WTC11 (cell line): ENCODE data around the gene MRPS22. TPM values are rescaled to one million over a fixed set of nuclear protein-coding genes. Genes with fewer than 3 reads are reported as not detected.

Source experiments
- ATAC-seq: fragments of 200-7000 bp; cut with Tn5 transposase; 2 replicates; pipeline ENCODE4 v1.10.0; 2021; ENCODE audit warnings: mild to moderate bottlenecking, moderate library complexity
- CTCF ChIA-PET: fragments of 300-600 bp; sonication (Branson Sonifier 250); formaldehyde crosslinking; loops from one replicate; lab custom pipeline; 2021; ENCODE audit warnings: antibody characterized with exemption; lab: Charles Lee
- POLR2A ChIA-PET: fragments of 350-600 bp; sonication (Branson Sonifier 250); formaldehyde crosslinking; loops from one replicate; lab custom pipeline; 2021; ENCODE audit warnings: antibody characterized with exemption; lab: Charles Lee
- DNase-seq: peaks from one replicate; pipeline ENCODE4 v3.0.0; 2021; ENCODE audit warnings: low spot score
- H3K27ac Mint-ChIP-seq: 2 replicates; pipeline ENCODE4 v1.8.0; 2021; ENCODE audit warnings: mixed read lengths
- H3K27me3 Mint-ChIP-seq: 2 replicates; pipeline ENCODE4 v1.8.0; 2021; ENCODE audit warnings: low read depth, mild to moderate bottlenecking, moderate library complexity, mixed read lengths
- H3K36me3 Mint-ChIP-seq: 2 replicates; pipeline ENCODE4 v1.8.0; 2021; ENCODE audit warnings: mixed read lengths
- H3K4me1 Mint-ChIP-seq: 2 replicates; pipeline ENCODE4 v1.8.0; 2022; ENCODE audit warnings: mixed read lengths
- H3K4me3 Mint-ChIP-seq: 2 replicates; pipeline ENCODE4 v1.8.0; 2021; ENCODE audit warnings: mild to moderate bottlenecking, moderate library complexity, mixed read lengths
- H3K9me3 Mint-ChIP-seq: 2 replicates; pipeline ENCODE4 v1.8.0; 2021; ENCODE audit warnings: mixed read lengths
- ATF6 ChIP-seq: sonication (generic); formaldehyde crosslinking; IDR thresholded peaks from 2 replicates; pipeline ENCODE4 v1.8.1; 2023; ENCODE audit warnings: mild to moderate bottlenecking, missing genetic modification reagents
- CBFB ChIP-seq: sonication (generic); formaldehyde crosslinking; IDR thresholded peaks from 2 replicates; pipeline ENCODE4 v1.8.1; 2022; ENCODE audit warnings: mild to moderate bottlenecking, low read depth, missing genetic modification reagents
- CREB1 ChIP-seq: sonication (generic); formaldehyde crosslinking; IDR thresholded peaks from 2 replicates; pipeline ENCODE4 v1.8.0; 2023; ENCODE audit warnings: mild to moderate bottlenecking, missing genetic modification reagents
- CREM ChIP-seq: sonication (generic); formaldehyde crosslinking; IDR thresholded peaks from 2 replicates; pipeline ENCODE4 v1.8.1; 2022; ENCODE audit warnings: mild to moderate bottlenecking, missing genetic modification reagents, moderate library complexity
- E2F1 ChIP-seq: sonication (generic); formaldehyde crosslinking; IDR thresholded peaks from 2 replicates; pipeline ENCODE4 v1.8.0; 2022; ENCODE audit warnings: mild to moderate bottlenecking, missing genetic modification reagents
- E2F5 ChIP-seq: sonication (generic); formaldehyde crosslinking; IDR thresholded peaks from 2 replicates; pipeline ENCODE4 v1.8.1; 2022; ENCODE audit warnings: mild to moderate bottlenecking, moderate library complexity, missing genetic modification reagents
- ELF4 ChIP-seq: sonication (generic); formaldehyde crosslinking; IDR thresholded peaks from 2 replicates; pipeline ENCODE4 v1.8.1; 2022; ENCODE audit warnings: low read depth, mild to moderate bottlenecking, moderate library complexity, missing genetic modification reagents
- EMX1 ChIP-seq: fragments of 250-450 bp; sonication (Bioruptor Pico); IDR thresholded peaks from 2 replicates; pipeline ENCODE4 v1.8.0; 2021; ENCODE audit warnings: mild to moderate bottlenecking
- FOXJ3 ChIP-seq: sonication (generic); formaldehyde crosslinking; IDR thresholded peaks from 2 replicates; pipeline ENCODE4 v1.9.0; 2021; ENCODE audit warnings: missing genetic modification reagents, mild to moderate bottlenecking, borderline replicate concordance
- FOXP1 ChIP-seq: sonication (generic); formaldehyde crosslinking; IDR thresholded peaks from 2 replicates; pipeline ENCODE4 v1.8.0; 2022; ENCODE audit warnings: missing genetic modification reagents, mild to moderate bottlenecking, moderate library complexity, borderline replicate concordance
- IRF1 ChIP-seq: sonication (generic); formaldehyde crosslinking; IDR thresholded peaks from 2 replicates; pipeline ENCODE4 v1.8.0; 2023; ENCODE audit warnings: missing genetic modification reagents
- NFE2L1 ChIP-seq: sonication (generic); formaldehyde crosslinking; IDR thresholded peaks from 2 replicates; pipeline ENCODE4 v1.8.1; 2023; ENCODE audit warnings: missing genetic modification reagents
- NFYB ChIP-seq: sonication (generic); formaldehyde crosslinking; conservative IDR thresholded peaks from 2 replicates; pipeline ENCODE4 v1.8.0; 2022; ENCODE audit warnings: low read depth, missing genetic modification reagents
- NR3C1 ChIP-seq: sonication (generic); formaldehyde crosslinking; conservative IDR thresholded peaks from 2 replicates; pipeline ENCODE4 v1.8.1; 2023; ENCODE audit warnings: low read depth, mild to moderate bottlenecking, missing genetic modification reagents
- SMAD4 ChIP-seq: sonication (generic); formaldehyde crosslinking; IDR thresholded peaks from 2 replicates; pipeline ENCODE4 v1.8.0; 2022; ENCODE audit warnings: mild to moderate bottlenecking, missing genetic modification reagents
- SP1 ChIP-seq: sonication (generic); formaldehyde crosslinking; conservative IDR thresholded peaks from 2 replicates; pipeline ENCODE4 v1.8.1; 2022; ENCODE audit warnings: missing genetic modification reagents
- ZNF121 ChIP-seq: sonication (generic); formaldehyde crosslinking; IDR thresholded peaks from 2 replicates; pipeline ENCODE4 v1.8.0; 2023; ENCODE audit warnings: missing genetic modification reagents
- ZNF219 ChIP-seq: sonication (generic); formaldehyde crosslinking; IDR thresholded peaks from 2 replicates; pipeline ENCODE4 v1.8.0; 2023; ENCODE audit warnings: missing genetic modification reagents, mild to moderate bottlenecking, borderline replicate concordance
- ZNF396 ChIP-seq: fragments of 250-450 bp; sonication (Bioruptor Pico); IDR thresholded peaks from 2 replicates; pipeline ENCODE4 v1.8.0; 2021; ENCODE audit warnings: mild to moderate bottlenecking, moderate library complexity, borderline replicate concordance
- total RNA-seq: library from RNA; stranded (reverse); gene quantifications from 3 replicates; pipeline ENCODE4 v1.2.3, GENCODE V29; 2021
- TF ChIP-seq, protein P1 (sequence below): sonication (generic); formaldehyde crosslinking; IDR thresholded peaks from 2 replicates; pipeline ENCODE4 v1.8.1; 2022; ENCODE audit warnings: missing genetic modification reagents, borderline replicate concordance
- TF ChIP-seq, protein P2 (sequence below): sonication (generic); formaldehyde crosslinking; IDR thresholded peaks from 2 replicates; pipeline ENCODE4 v1.8.0; 2022; ENCODE audit warnings: mild to moderate bottlenecking, missing genetic modification reagents

Gene MRPS22
- total RNA-seq, 1 experiment from 2014 or later = 44.6 TPM

GRCh38 chr3:139297588-139298311 lies 46.1 kb upstream of the MRPS22 start:
- H3K36me3 Mint-ChIP-seq = no peaks in the 10 kb centered on the region
- no peak for ATAC-seq

DNA sequence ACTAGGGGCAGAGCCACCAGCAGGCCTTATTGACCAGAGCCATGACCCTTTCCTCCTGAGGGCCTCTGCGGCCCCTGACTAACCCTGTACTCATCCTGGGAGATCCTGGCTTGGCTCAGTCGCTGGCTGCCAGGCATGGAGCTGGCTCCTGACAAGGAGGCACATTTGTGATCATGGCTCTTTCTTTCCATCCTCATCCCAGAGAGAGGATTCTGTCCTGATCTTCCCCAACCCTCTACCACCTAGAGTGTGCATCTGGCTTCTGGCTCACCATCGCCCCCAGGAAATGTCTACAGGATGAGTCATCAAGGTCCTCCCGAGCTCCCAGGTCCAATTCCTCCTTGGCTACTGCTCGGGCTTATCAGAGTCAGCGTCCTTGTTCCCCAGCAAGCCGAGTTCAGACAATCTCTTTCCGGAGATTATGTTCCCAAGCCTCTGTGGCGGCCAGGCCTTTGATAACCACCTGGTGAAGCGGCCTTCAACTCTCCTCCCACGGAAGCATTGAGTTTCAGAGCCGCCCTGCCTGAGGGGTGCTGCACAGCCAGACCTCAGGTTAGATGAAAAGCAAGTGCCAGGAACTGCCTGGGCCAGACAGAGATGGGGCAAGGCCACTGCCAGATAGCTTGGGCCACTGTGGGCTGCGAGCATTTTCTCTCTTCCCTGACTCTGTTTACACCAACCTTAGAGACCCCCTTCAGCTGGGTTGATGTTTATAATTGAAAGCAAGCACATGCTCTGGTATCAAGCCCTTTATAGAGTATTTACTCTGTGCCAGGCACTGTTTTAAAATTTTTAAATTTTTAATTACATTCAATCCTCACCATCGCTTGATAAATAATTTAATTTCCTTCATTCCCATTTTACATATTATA lies 44.3 kb upstream of the MRPS22 start:
- POLR2A ChIA-PET = no interaction called here
- peak; percentile 14 for DNase-seq
- Mint-ChIP-seq H3K4me3 (no peak overlapping the region), H3K9me3 (peaks cover 11% of the 10 kb centered on the region; the same call in 1 of the 2 replicates), H3K36me3 (no peaks in the 10 kb centered on the region), H3K4me1 (peaks cover 9% of the 10 kb centered on the region), H3K27me3 (no peaks in the 10 kb centered on the region), H3K27ac (no peak overlapping the region)
- peak; percentile 70 for ATAC-seq
- CTCF ChIA-PET = interaction anchor here (1.0 to 2.9 kb wide), 4 partner anchors 10 to 188 kb away, joined by 3 to 10 read pairs (median 4); no protein-coding TSS in a partner anchor
- TF ChIP-seq NFE2L1 (CRISPR knock-in tag) (no peak), IRF1 (CRISPR knock-in tag) (no peak), FOXJ3 (CRISPR knock-in tag) (no peak)
- TF ChIP-seq, protein P1, sequence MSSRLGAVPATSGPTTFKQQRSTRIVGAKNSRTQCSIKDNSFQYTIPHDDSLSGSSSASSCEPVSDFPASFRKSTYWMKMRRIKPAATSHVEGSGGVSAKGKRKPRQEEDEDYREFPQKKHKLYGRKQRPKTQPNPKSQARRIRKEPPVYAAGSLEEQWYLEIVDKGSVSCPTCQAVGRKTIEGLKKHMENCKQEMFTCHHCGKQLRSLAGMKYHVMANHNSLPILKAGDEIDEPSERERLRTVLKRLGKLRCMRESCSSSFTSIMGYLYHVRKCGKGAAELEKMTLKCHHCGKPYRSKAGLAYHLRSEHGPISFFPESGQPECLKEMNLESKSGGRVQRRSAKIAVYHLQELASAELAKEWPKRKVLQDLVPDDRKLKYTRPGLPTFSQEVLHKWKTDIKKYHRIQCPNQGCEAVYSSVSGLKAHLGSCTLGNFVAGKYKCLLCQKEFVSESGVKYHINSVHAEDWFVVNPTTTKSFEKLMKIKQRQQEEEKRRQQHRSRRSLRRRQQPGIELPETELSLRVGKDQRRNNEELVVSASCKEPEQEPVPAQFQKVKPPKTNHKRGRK (CRISPR knock-in tag) = no peak

More at GRCh38 chr3:139297588-139298311, 46.1 kb upstream of the MRPS22 start:
- Mint-ChIP-seq H3K27me3 (no peaks in the 10 kb centered on the region), H3K27ac (no peak overlapping the region), H3K4me1 (peaks cover 5% of the 10 kb centered on the region; the same call in 1 of the 2 replicates), H3K9me3 (peaks cover 11% of the 10 kb centered on the region; the same call in 1 of the 2 replicates)
- CTCF ChIA-PET = interaction anchor here (2.9 kb wide), 1 partner anchor 22 kb away, joined by 10 read pairs; no protein-coding TSS in a partner anchor
- DNase-seq = no peak
- POLR2A ChIA-PET = interaction anchor here (0.6 kb wide), 1 partner anchor 8 kb away, joined by 4 read pairs; no protein-coding TSS in a partner anchor
- TF ChIP-seq IRF1 (CRISPR knock-in tag) (no peak), CREM (no peak), SMAD4 (CRISPR knock-in tag) (no peak), NFYB (CRISPR knock-in tag) (no peak), CREB1 (CRISPR knock-in tag) (no peak), E2F5 (CRISPR knock-in tag) (no peak), ZNF396 (CRISPR knock-in tag) (no peak), CBFB (CRISPR knock-in tag) (no peak), EMX1 (CRISPR knock-in tag) (no peak), E2F1 (CRISPR knock-in tag) (no peak), FOXP1 (CRISPR knock-in tag) (no peak), ATF6 (CRISPR knock-in tag) (no peak), ZNF219 (CRISPR knock-in tag) (no peak), ZNF121 (CRISPR knock-in tag) (no peak), ELF4 (no peak), NR3C1 (CRISPR knock-in tag) (no peak), SP1 (CRISPR knock-in tag) (no peak)
- TF ChIP-seq, protein P2, sequence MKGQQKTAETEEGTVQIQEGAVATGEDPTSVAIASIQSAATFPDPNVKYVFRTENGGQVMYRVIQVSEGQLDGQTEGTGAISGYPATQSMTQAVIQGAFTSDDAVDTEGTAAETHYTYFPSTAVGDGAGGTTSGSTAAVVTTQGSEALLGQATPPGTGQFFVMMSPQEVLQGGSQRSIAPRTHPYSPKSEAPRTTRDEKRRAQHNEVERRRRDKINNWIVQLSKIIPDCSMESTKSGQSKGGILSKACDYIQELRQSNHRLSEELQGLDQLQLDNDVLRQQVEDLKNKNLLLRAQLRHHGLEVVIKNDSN (CRISPR knock-in tag) = no peak
- TF ChIP-seq, all 79 proteins: peak for 0
- no peak overlapping the region for H3K4me3 Mint-ChIP-seq
